COLO668 (cell line): ENCODE data around the gene TOX2.

Experiments used
- DNase-seq: peaks from one replicate; lab custom pipeline; 2025; ENCODE audit not compliant: unreplicated experiment; lab: John Stamatoyannopoulos, UW

TOX2 gene

DNA sequence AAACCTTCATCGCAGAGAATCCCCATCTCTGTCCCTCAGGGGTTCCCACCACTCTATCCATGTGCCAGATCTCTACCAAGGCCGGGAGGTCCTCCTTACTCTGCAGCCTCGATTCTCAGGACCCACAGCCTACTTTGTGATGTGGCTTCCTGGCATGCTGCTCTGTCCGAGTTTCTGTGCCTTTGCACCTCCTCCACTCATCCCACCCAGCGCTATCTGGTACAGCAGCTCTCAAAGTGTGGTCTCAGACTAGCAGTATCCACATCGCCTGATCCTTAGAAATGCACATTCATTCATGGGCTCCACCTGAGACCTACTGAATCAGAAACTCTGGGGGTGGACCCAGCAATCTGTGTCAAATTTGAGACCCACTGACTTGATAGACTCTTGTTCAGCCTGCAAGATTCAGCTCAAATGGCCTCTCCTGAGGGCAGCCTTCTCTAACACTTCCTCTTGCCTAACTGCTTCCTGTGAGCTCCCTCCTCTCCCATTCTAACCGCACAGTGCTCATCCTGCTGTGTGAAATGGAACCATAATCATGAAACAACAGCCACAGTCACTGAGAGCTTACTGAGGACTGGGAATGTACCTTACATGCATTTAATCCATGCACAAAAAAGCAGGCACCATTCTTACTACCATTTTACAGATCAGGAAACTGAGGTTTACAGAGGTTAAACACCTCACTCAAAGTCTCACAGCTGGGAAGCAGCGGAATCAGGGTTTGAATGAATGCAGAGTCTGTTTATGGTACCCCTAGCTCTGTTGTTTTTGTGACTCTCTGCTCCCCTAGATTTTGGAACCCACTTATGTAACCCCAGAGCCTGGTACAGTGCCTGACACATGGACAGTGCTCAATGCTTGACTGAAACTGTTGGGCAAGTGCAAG is 202.9 kb downstream of the TOX2 start:
- DNase-seq = no peak

GRCh38 chr20:44118185-44119033 is 203.8 kb downstream of the TOX2 start:
- no peak for DNase-seq
